Activated T-cell treated with anti-CD3 and anti-CD28 coated beads, Interleukin-2, amount 50 U/mL, for 1 hour (primary cell): ENCODE data around the gene KCNQ1.

Experiments used
- DNase-seq: peaks from one replicate; pipeline ENCODE4 v3.0.0-alpha.2; 2020

KCNQ1 gene

GRCh38 chr11:2586087-2586792 is 141.4 kb downstream of the KCNQ1 start:
- peak; percentile 13 for DNase-seq

GRCh38 chr11:2586793-2587131 is 142.0 kb downstream of the KCNQ1 start:
- DNase-seq = no peak

- DNase-seq = peak; percentile 11
These were observed 142.5 kb downstream of the KCNQ1 start for GRCh38 chr11:2587132-2587930.

- DNase-seq = no peak
These were observed 143.4 kb downstream of the KCNQ1 start for GRCh38 chr11:2587976-2588748.

DNA sequence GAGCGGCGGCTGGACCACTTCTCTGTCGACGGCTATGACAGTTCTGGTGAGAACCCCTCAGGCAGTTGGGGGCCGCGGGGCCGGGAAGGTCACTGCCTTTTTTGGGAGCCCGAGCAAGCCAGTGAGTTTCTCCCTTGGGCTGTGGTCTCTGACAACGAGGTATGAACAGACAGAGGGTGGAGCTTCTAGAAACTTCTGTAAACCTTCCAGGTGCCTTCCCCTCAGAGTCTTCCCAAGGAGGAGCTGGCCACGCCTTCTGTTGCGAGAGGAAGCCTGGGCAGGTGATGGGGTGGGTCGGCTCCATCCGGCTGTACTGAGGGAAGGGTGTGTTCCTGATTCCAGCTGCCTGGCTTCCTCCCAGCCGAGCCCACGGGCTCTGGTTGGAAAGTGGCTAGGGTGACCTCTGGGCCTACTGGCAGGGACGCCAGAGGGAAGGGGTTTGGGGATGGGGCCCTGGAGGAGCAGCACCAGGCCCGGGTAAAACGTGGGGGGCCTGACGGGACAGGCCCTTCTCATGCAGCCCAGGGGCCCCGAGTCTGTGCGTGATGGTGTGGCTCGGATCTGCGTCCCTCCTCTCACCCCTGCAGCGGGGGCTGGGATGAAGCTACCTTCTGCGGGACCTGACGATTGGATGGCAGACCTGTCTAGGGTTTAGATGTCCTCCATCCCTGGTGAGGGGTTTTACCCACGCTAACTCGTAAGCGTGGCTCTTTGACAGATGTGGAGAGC is 144.2 kb downstream of the KCNQ1 start:
- no peak for DNase-seq

DNA sequence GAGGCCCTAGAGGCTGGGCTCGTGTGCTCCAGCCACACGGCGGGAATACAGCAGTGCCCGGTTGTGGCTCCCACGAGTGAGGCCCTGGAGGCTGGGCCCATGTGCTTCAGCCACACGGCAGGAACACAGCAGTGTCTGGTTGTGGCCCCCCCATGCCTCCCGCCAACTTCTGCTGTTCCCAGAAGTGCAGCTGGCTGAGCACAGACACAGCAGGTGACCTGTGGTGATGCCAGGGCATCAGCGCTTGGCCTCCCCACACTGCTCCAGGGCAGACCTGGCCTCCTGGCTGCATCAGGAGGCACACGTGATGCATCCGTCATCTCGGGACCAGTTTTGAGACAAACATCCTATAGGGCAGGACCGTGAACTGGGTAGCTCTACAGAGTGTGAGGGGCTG is 144.7 kb downstream of the KCNQ1 start:
- no peak for DNase-seq

- no peak for DNase-seq
These were observed 145.5 kb downstream of the KCNQ1 start for GRCh38 chr11:2590131-2590964.

- no peak for DNase-seq
These were observed 146.4 kb downstream of the KCNQ1 start for GRCh38 chr11:2590965-2591754.

- no peak for DNase-seq
These were observed 147.0 kb downstream of the KCNQ1 start for GRCh38 chr11:2591805-2592204.

GRCh38 chr11:2592559-2593392 is 148.0 kb downstream of the KCNQ1 start:
- no peak for DNase-seq

DNA sequence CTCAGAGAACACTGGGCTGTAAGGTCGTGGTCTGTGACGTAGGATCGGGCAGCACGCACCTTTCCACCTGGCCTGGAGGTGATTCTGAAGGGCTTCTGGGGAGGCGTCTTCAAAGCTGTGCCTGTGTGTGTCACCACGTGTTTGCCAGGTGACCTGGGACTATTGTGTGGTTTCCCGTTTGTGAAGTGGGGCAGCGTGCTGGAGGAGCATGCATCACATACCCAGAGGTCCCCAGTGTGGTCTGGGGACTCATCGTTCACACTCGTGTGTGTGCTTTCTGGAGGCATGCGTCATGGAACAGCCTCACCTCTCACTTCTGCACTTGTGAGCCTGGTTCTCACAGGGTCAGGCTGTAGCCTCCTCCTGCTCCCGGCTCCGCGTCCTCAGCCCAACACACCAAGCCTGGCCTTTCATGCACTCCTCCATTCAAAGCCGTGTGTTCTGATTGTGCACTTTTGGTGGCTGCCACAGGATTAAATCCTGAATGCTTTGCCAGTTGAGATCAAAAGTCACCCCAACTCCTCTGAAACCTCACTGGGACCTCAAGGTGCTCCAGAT is 148.7 kb downstream of the KCNQ1 start:
- no peak for DNase-seq

- DNase-seq = no peak
These were observed 149.5 kb downstream of the KCNQ1 start for GRCh38 chr11:2594267-2594666.

DNA sequence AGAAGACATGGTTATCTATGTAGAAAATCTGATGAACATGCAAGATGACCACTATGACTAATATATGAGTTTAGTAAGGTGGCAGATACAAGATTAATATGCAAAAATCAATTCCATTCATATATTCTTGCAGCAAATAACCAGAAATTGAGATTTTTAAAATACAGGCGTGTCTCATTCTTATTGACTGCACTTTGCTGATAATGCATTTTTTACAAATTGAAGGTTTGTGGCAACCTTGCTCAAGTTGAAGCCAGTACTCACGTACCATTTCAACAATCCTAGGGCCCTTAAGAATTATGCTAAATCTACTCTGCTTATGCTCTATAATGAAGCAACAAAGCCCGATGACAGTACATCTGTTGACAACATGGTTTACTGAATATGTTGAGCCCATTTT is 150.4 kb downstream of the KCNQ1 start:
- no peak for DNase-seq

DNA sequence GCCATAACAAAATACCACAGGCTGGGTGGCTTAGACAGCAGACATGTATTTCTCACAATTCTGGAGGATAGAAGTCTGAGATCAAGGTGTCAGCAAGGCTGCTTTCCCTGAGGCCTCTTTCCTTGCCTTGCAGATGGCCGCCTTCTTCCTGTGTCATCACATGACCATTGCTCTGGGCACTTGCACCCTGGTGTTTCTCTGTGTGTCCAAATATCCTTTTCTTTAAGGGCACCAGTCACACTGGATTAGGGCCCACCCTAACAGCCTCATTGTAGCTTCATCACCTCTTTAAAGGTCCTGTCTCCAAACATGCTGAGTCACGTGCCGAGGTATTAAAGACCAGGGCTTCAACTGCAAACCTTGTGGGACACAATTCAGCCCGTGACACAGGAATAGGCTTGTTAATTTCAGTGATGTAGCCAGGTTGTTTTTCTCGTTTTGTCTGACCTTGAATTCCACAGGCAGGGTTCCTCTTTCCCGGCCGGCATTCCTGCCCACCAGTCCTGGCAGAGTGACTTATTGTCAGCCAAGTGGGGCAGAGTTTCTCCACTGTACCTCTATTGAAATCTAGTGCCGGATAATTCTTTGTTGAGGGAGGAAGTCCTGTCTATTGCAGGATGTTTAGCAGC is 154.9 kb downstream of the KCNQ1 start:
- no peak for DNase-seq

- no peak for DNase-seq
These were observed 164.5 kb downstream of the KCNQ1 start for GRCh38 chr11:2609345-2609744.

DNA sequence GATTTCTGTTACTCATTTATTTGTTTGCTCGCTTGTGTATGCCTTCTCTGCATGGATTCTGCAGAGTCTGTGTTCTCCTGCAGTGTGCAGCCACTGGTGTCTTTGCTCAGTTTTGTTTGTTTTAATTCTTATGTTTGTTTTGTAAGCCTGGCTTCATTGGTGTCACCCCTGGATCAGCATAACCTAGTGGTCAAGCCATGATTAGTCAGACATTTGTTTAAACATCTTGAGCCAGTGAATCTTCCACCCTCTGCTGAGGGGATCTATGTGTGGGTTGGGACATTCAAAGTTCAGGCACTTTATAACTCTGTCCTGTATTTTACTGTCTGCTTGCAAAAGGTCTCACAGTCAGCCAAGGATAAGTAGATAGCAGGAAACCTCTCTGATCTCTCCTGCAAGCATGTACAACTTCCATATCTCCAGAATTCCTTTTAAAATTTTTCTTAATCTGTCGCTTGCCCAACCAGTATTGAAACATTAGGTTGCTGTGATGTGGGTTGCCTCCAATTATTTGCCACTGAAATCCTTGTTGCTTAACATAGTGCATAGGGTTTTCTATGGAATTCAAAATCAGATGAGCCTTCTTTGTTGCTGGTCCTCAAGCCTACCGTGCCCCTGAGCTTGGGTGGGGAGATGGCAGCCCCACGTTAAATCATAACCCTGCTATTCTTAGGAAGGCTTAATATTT is 168.2 kb downstream of the KCNQ1 start:
- no peak for DNase-seq

DNA sequence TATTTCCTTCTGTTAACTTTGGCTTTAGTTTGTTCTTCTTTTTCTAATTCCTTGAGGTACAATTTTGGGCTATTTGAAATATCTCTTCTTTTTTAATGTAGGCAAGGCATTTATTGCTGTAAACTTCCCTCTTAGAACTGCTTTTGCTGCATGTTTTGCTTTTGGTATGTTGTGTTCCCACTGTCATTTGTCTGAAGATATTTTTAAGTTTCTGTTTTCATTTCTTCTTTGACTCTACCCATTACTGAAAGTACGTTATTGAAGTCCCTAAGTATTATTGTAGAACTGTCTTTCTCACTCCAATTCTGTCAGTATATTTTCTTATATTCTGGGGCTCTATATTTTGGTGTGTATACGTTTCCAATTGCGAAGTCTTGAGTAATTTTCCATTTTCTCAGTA is 177.1 kb downstream of the KCNQ1 start:
- DNase-seq = no peak

DNA sequence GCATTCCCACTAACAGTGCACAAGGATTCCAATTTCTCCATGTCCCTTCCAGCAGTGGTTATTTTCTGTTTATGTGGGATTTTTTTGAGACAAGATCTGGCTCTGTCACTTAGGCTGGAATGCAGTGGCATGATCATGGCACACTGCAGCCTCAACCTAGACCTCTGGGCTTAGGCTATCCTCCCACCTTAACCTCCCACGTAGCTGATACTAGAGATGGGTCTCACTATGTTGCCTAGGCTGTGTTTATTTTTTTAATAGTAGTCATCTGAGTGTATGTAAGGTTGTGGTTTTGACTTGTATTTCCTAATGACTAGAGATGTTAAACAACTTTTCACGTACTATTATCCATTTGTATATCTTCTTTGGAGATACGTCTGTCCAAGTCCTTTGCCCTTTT is 180.4 kb downstream of the KCNQ1 start:
- DNase-seq = no peak

DNA sequence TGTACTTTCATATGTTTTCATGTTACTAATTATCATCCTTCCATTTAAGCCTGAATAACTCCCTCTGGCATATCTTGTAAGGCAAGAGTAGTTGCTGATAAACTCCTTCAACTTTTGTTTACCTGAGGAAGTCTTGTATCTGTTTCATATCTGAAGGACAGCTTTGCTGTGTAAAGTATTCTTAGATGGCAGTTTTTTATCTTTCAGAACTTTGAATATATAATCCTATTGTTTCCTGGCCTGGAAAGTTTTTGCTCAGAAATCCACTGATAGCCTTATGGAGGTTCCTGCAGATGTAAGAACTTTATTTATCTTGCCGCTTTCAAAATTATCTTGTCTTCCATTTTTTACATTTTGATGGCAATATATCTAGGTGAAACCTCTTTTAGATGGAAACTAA is 185.9 kb downstream of the KCNQ1 start:
- no peak for DNase-seq
